SK-N-SH treated with all-trans-retinoic acid at 6 μM for 48 hours (cell line): ENCODE results near the gene RHBDL3.
"Not testable (repeated sequence)": the region's sequence is repeated elsewhere in the genome, so short reads cannot be mapped to it uniquely, and the experiment has no call there.

Experiments used
- ATAC-seq: fragments of 200-7000 bp; cut with Tn5 transposase; 3 replicates; pipeline ENCODE4 v1.9.1; 2020; ENCODE audit warnings: mild to moderate bottlenecking, moderate library complexity
- BACH2 ChIP-seq: fragments of 250-450 bp; sonication (Bioruptor Pico); IDR thresholded peaks from 2 replicates; pipeline ENCODE4 v1.9.0; 2021; ENCODE audit warnings: mild to moderate bottlenecking, borderline replicate concordance
- CSDC2 ChIP-seq: fragments of 250-450 bp; sonication (Bioruptor Pico); IDR thresholded peaks from 2 replicates; pipeline ENCODE4 v1.5.0; 2020; ENCODE audit warnings: mild to moderate bottlenecking, moderate library complexity
- ESRRG ChIP-seq: fragments of 250-450 bp; sonication (Bioruptor Pico); IDR thresholded peaks from 2 replicates; pipeline ENCODE4 v1.6.1; 2021; ENCODE audit warnings: mild to moderate bottlenecking
- GLIS3 ChIP-seq: fragments of 250-450 bp; sonication (Bioruptor Pico); IDR thresholded peaks from 2 replicates; pipeline ENCODE4 v1.5.0; 2020; ENCODE audit warnings: mild to moderate bottlenecking, moderate library complexity
- ISL1 ChIP-seq: fragments of 250-450 bp; sonication (Bioruptor Pico); IDR thresholded peaks from 2 replicates; pipeline ENCODE4 v2.1.2; 2022; ENCODE audit warnings: mild to moderate bottlenecking, moderate library complexity
- PPARA ChIP-seq: fragments of 250-450 bp; sonication (Bioruptor Pico); IDR thresholded peaks from 2 replicates; pipeline ENCODE4 v1.5.0; 2020; ENCODE audit warnings: mild to moderate bottlenecking, borderline replicate concordance
- RARB ChIP-seq: fragments of 250-450 bp; sonication (Bioruptor Pico); IDR thresholded peaks from 2 replicates; pipeline ENCODE4 v1.8.0; 2021; ENCODE audit warnings: mild to moderate bottlenecking, moderate library complexity
- SNAI2 ChIP-seq: fragments of 250-450 bp; sonication (Bioruptor Pico); IDR thresholded peaks from 2 replicates; pipeline ENCODE4 v1.5.0; 2020; ENCODE audit warnings: mild to moderate bottlenecking, moderate library complexity
- TCF4 ChIP-seq: fragments of 250-450 bp; sonication (Bioruptor Pico); IDR thresholded peaks from 2 replicates; pipeline ENCODE4 v1.8.0; 2021; ENCODE audit warnings: mild to moderate bottlenecking, moderate library complexity, borderline replicate concordance
- TOX ChIP-seq: fragments of 250-450 bp; sonication (Bioruptor Pico); IDR thresholded peaks from 2 replicates; pipeline ENCODE4 v1.8.0; 2021; ENCODE audit warnings: mild to moderate bottlenecking, moderate library complexity, borderline replicate concordance
- ZC3H10 ChIP-seq: fragments of 250-450 bp; sonication (Bioruptor Pico); IDR thresholded peaks from 2 replicates; pipeline ENCODE4 v1.5.1; 2021; ENCODE audit warnings: mild to moderate bottlenecking, moderate library complexity
- ZFP30 ChIP-seq: fragments of 450-650 bp; formaldehyde crosslinking; IDR thresholded peaks from 2 replicates; pipeline ENCODE4 v1.5.0; 2022; ENCODE audit warnings: mild to moderate bottlenecking, moderate library complexity
- ZNF565 ChIP-seq: fragments of 450-650 bp; formaldehyde crosslinking; conservative IDR thresholded peaks from 2 replicates; pipeline ENCODE4 v1.5.0; 2020; ENCODE audit warnings: low read depth, mild to moderate bottlenecking, moderate library complexity
- ZNF70 ChIP-seq: fragments of 450-650 bp; formaldehyde crosslinking; IDR thresholded peaks from 2 replicates; pipeline ENCODE4 v1.5.0; 2020; ENCODE audit warnings: mild to moderate bottlenecking, moderate library complexity
- ZNF8 ChIP-seq: fragments of 450-650 bp; formaldehyde crosslinking; IDR thresholded peaks from 2 replicates; pipeline ENCODE4 v1.5.0; 2020; ENCODE audit warnings: mild to moderate bottlenecking, moderate library complexity
- TF ChIP-seq, protein P1 (sequence below): fragments of 250-450 bp; sonication (Bioruptor Pico); IDR thresholded peaks from 2 replicates; pipeline ENCODE4 v1.5.1; 2020; ENCODE audit warnings: low read depth, mild to moderate bottlenecking, moderate library complexity
- TF ChIP-seq, protein P2 (sequence below): fragments of 250-450 bp; sonication (Bioruptor Pico); IDR thresholded peaks from 2 replicates; pipeline ENCODE4 v1.8.0; 2021; ENCODE audit warnings: low read depth, mild to moderate bottlenecking, moderate library complexity, borderline replicate concordance
- TF ChIP-seq, protein P3 (sequence below): fragments of 250-450 bp; sonication (Bioruptor Pico); IDR thresholded peaks from 2 replicates; pipeline ENCODE4 v1.5.0; 2020; ENCODE audit warnings: mild to moderate bottlenecking, moderate library complexity
- TF ChIP-seq, protein P4 (sequence below): fragments of 250-450 bp; sonication (Bioruptor Pico); IDR thresholded peaks from 2 replicates; pipeline ENCODE4 v1.5.1; 2021; ENCODE audit warnings: mild to moderate bottlenecking, moderate library complexity
- TF ChIP-seq, protein P5 (sequence below): fragments of 250-450 bp; sonication (Bioruptor Pico); IDR thresholded peaks from 2 replicates; pipeline ENCODE4 v1.8.0; 2020; ENCODE audit warnings: mild to moderate bottlenecking, moderate library complexity, borderline replicate concordance

RHBDL3 gene

DNA sequence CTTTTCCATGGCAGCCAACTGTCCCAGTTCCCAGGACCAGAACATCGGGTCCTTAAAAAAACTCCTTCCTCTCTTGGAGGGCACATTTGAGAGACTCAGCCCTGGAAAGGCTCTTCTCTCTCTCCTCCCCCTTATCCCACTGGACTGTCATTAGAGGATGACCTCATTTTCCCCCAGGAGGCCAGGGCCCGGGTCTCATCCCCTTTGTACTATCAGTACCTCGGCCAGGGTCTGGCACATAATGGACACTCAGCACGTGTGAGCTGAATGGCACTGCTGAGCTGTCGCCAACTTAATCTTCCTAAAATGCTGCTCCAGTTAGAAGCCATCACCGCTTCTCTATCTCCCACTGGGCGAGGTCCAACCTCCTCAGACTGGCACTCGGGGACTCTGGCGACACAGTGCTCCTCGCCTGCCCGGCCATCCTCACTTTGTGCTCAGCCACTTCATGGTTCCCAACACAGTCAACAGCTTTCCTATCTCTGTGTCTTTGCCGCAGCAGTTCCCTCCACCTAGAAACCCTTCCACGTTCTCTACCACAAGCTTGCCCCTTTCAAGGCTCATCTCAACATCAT, 3.6 kb upstream of the RHBDL3 start:
- TF ChIP-seq BACH2 (CRISPR knock-in tag) = no peak
- TF ChIP-seq ZFP30 (CRISPR knock-in tag) = no peak
- no peak for TF ChIP-seq GLIS3 (CRISPR knock-in tag)
- TF ChIP-seq, protein P1, sequence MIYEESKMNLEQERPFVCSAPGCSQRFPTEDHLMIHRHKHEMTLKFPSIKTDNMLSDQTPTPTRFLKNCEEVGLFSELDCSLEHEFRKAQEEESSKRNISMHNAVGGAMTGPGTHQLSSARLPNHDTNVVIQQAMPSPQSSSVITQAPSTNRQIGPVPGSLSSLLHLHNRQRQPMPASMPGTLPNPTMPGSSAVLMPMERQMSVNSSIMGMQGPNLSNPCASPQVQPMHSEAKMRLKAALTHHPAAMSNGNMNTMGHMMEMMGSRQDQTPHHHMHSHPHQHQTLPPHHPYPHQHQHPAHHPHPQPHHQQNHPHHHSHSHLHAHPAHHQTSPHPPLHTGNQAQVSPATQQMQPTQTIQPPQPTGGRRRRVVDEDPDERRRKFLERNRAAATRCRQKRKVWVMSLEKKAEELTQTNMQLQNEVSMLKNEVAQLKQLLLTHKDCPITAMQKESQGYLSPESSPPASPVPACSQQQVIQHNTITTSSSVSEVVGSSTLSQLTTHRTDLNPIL (CRISPR knock-in tag) = no peak
- no peak for TF ChIP-seq ZC3H10
- TF ChIP-seq ZNF70 (CRISPR knock-in tag) = no peak
- TF ChIP-seq, protein P2, sequence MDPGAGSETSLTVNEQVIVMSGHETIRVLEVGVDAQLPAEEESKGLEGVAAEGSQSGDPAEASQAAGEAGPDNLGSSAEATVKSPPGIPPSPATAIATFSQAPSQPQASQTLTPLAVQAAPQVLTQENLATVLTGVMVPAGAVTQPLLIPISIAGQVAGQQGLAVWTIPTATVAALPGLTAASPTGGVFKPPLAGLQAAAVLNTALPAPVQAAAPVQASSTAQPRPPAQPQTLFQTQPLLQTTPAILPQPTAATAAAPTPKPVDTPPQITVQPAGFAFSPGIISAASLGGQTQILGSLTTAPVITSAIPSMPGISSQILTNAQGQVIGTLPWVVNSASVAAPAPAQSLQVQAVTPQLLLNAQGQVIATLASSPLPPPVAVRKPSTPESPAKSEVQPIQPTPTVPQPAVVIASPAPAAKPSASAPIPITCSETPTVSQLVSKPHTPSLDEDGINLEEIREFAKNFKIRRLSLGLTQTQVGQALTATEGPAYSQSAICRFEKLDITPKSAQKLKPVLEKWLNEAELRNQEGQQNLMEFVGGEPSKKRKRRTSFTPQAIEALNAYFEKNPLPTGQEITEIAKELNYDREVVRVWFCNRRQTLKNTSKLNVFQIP (CRISPR knock-in tag) = no peak
- no peak for TF ChIP-seq TCF4 (CRISPR knock-in tag)
- TF ChIP-seq ZNF8 = no peak
- TF ChIP-seq ISL1 (CRISPR knock-in tag) = no peak
- TF ChIP-seq ZNF565 (CRISPR knock-in tag) = no peak
- TF ChIP-seq ESRRG (CRISPR knock-in tag) = no peak
- TF ChIP-seq, all 23 proteins: peak for 0
- no peak for ATAC-seq

DNA sequence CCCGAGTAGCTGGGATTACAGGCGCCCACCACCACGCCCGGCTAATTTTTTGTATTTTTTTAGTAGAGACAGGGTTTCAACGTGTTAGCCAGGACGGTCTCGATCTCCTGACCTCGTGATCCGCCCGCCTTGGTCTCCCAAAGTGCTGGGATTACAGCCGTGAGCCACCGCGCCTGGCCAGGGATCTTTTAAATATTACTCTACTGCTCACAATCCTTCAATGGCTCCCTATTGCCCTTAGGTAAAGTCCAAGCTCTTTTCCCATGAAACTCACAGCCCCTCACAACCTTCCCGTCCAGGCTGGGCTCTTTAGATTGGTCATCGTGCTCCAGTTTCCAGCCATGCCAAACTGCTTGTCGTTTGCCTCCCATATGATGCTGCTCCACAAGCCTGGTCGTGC, 2.1 kb upstream of the RHBDL3 start:
- not testable (repeated sequence) for ATAC-seq

DNA sequence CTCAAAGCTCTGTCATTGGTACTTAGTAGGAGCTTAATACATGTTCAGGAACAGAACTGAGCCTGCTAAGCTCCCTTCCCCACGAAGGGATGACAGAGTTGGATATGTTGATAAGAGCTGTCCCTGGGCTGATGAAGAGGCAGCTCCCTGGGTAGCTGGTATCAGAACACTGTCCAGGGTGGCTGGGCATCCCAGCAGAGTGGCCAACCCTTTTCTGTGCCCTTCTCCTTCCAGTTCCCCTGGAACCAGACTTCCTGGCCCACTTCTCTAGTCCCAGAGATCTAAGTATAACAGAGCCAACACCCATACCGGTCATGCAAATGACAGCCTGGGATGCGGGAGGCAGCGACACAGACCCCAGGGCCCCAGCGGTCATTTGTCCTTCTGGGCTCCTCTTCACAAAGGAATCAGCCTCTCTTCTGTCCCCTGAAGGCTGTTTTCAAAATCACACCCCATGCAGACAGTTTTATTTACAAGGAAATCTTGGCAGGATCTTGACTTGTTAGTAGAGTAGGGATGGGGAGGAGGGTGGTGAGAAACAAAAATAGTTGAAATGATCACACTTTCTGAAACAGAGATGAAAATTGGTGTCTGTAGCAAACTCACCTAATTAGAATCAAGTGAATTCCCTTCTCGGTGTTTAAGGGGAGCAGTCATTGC, 1.4 kb upstream of the RHBDL3 start:
- ATAC-seq = peak; percentile 11; the same call in 2 of the 3 replicates

More for the DNA sequence above, 1.4 kb upstream of the RHBDL3 start:
- TF ChIP-seq ZFP30 (CRISPR knock-in tag) (no peak), RARB (no peak), BACH2 (CRISPR knock-in tag) (no peak), TCF4 (CRISPR knock-in tag) (no peak), GLIS3 (CRISPR knock-in tag) (no peak), CSDC2 (CRISPR knock-in tag) (no peak), TOX (CRISPR knock-in tag) (no peak), PPARA (CRISPR knock-in tag) (no peak), SNAI2 (CRISPR knock-in tag) (no peak), ISL1 (CRISPR knock-in tag) (no peak), ZNF8 (no peak)
- TF ChIP-seq, protein P3, sequence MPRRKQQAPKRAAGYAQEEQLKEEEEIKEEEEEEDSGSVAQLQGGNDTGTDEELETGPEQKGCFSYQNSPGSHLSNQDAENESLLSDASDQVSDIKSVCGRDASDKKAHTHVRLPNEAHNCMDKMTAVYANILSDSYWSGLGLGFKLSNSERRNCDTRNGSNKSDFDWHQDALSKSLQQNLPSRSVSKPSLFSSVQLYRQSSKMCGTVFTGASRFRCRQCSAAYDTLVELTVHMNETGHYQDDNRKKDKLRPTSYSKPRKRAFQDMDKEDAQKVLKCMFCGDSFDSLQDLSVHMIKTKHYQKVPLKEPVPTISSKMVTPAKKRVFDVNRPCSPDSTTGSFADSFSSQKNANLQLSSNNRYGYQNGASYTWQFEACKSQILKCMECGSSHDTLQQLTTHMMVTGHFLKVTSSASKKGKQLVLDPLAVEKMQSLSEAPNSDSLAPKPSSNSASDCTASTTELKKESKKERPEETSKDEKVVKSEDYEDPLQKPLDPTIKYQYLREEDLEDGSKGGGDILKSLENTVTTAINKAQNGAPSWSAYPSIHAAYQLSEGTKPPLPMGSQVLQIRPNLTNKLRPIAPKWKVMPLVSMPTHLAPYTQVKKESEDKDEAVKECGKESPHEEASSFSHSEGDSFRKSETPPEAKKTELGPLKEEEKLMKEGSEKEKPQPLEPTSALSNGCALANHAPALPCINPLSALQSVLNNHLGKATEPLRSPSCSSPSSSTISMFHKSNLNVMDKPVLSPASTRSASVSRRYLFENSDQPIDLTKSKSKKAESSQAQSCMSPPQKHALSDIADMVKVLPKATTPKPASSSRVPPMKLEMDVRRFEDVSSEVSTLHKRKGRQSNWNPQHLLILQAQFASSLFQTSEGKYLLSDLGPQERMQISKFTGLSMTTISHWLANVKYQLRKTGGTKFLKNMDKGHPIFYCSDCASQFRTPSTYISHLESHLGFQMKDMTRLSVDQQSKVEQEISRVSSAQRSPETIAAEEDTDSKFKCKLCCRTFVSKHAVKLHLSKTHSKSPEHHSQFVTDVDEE (CRISPR knock-in tag) = no peak
- TF ChIP-seq, protein P4, sequence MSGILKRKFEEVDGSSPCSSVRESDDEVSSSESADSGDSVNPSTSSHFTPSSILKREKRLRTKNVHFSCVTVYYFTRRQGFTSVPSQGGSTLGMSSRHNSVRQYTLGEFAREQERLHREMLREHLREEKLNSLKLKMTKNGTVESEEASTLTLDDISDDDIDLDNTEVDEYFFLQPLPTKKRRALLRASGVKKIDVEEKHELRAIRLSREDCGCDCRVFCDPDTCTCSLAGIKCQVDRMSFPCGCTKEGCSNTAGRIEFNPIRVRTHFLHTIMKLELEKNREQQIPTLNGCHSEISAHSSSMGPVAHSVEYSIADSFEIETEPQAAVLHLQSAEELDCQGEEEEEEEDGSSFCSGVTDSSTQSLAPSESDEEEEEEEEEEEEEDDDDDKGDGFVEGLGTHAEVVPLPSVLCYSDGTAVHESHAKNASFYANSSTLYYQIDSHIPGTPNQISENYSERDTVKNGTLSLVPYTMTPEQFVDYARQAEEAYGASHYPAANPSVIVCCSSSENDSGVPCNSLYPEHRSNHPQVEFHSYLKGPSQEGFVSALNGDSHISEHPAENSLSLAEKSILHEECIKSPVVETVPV (CRISPR knock-in tag) = no peak
- TF ChIP-seq, protein P2 (CRISPR knock-in tag) = no peak
- TF ChIP-seq, protein P5, sequence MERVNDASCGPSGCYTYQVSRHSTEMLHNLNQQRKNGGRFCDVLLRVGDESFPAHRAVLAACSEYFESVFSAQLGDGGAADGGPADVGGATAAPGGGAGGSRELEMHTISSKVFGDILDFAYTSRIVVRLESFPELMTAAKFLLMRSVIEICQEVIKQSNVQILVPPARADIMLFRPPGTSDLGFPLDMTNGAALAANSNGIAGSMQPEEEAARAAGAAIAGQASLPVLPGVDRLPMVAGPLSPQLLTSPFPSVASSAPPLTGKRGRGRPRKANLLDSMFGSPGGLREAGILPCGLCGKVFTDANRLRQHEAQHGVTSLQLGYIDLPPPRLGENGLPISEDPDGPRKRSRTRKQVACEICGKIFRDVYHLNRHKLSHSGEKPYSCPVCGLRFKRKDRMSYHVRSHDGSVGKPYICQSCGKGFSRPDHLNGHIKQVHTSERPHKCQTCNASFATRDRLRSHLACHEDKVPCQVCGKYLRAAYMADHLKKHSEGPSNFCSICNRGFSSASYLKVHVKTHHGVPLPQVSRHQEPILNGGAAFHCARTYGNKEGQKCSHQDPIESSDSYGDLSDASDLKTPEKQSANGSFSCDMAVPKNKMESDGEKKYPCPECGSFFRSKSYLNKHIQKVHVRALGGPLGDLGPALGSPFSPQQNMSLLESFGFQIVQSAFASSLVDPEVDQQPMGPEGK (CRISPR knock-in tag) = no peak
